HepG2 (cell line): ENCODE data around the gene L2HGDH. TPM values are rescaled to one million over a fixed set of nuclear protein-coding genes. Genes with fewer than 3 reads are reported as not detected.

Source experiments
- ATAC-seq: fragments of 200-7000 bp; cut with Tn5 transposase; 3 replicates; pipeline ENCODE4 v1.9.1; 2020; ENCODE audit warnings: mild to moderate bottlenecking, moderate library complexity
- BruUV-seq: library from RNA; stranded (reverse); fragments of 400-500 nt; replicated peaks from 2 replicates; lab custom pipeline; 2021; lab: Mats Ljungman, UMichigan
- CTCF ChIA-PET: fragments of 300-600 bp; formaldehyde crosslinking; extraction: SDS; loops from one replicate; lab custom pipeline; 2021; ENCODE audit warnings: low total read pairs, inconsistent platforms, low intra/inter-chr PET ratio; lab: Yijun Ruan, JAX
- POLR2A ChIA-PET: fragments of 350-600 bp; sonication (Branson Sonifier 250); formaldehyde crosslinking; loops from one replicate; lab custom pipeline; 2020; ENCODE audit warnings: antibody characterized with exemption, inconsistent platforms; lab: Yijun Ruan, JAX
- DNase-seq: peaks from one replicate; pipeline ENCODE4 v3.0.0-alpha.2; 2015; ENCODE audit warnings: low spot score
- FAIRE-seq: peaks from 3 replicates; lab custom pipeline; 2011; peaks lifted over from hg19 to GRCh38; lab: Jason Lieb, UNC
- H2AFZ ChIP-seq: one replicate; pipeline ENCODE4 v1.6.1; 2011; ENCODE audit warnings: low read length, inconsistent platforms
- H3K27ac ChIP-seq: fragments of 300-600 bp; 3 replicates; pipeline ENCODE4 v1.8.0; 2011; ENCODE audit warnings: mixed run types, mild to moderate bottlenecking, mixed read lengths, low read length, inconsistent platforms; ENCODE audit not compliant: insufficient read depth; ENCODE audit errors: extremely low read length
- H3K27me3 ChIP-seq, 2 experiments: fragments of 200-600 bp in 1 of 2; 2 replicates in 1 of 2; 3 replicates in 1 of 2; pipeline versions ENCODE4 v1.6.0 to v1.8.0; 2011; ENCODE audit warnings: low read length in 2 of 2, mild to moderate bottlenecking in 2 of 2, moderate library complexity in 2 of 2, inconsistent platforms in 1 of 2; ENCODE audit not compliant: insufficient read depth in 2 of 2, control insufficient read depth in 1 of 2
- H3K36me3 ChIP-seq, 2 experiments: fragments of 200-600 bp in 1 of 2; replicated peaks in 1 of 2; 2 replicates in 1 of 2; 3 replicates in 1 of 2; pipeline versions ENCODE4 v1.5.1 to v1.8.0; 2011; ENCODE audit warnings: low read length in 2 of 2, inconsistent platforms in 1 of 2; ENCODE audit not compliant: insufficient read depth in 2 of 2, control insufficient read depth in 1 of 2
- H3K4me1 ChIP-seq: 2 replicates; pipeline ENCODE4 v1.5.1; 2012; ENCODE audit warnings: low read length, inconsistent platforms; ENCODE audit not compliant: insufficient read depth
- H3K4me2 ChIP-seq: 2 replicates; pipeline ENCODE4 v1.6.0; 2011; ENCODE audit warnings: low read depth, low read length, inconsistent platforms
- H3K4me3 ChIP-seq, 3 experiments: fragments of 200-600 bp in 1 of 3; sonication (generic), shearing (Covaris generic) in 1 of 3; replicated peaks in 1 of 3; 2 replicates each; pipeline ENCODE4 v1.5.1; 2011 to 2016; ENCODE audit warnings: low read length in 3 of 3, inconsistent platforms in 2 of 3, low read depth in 2 of 3, mild to moderate bottlenecking in 2 of 3, control low read depth in 1 of 3, mixed read lengths in 1 of 3; ENCODE audit not compliant: insufficient read depth in 1 of 3
- H3K79me2 ChIP-seq: one replicate; pipeline ENCODE4 v1.6.1; 2011; ENCODE audit warnings: low read length, inconsistent platforms; ENCODE audit not compliant: insufficient read depth
- H3K9ac ChIP-seq: 2 replicates; pipeline ENCODE4 v1.6.0; 2011; ENCODE audit warnings: mild to moderate bottlenecking, low read depth, low read length, inconsistent platforms; ENCODE audit not compliant: insufficient read depth
- H3K9me3 ChIP-seq: 2 replicates; pipeline ENCODE4 v1.5.1; 2012; ENCODE audit warnings: mild to moderate bottlenecking, low read length
- H4K20me1 ChIP-seq: 2 replicates; pipeline ENCODE4 v1.6.0; 2011; ENCODE audit warnings: inconsistent platforms, mild to moderate bottlenecking, low read length, moderate library complexity; ENCODE audit not compliant: insufficient read depth
- FOXO1 ChIP-seq: sonication (generic); formaldehyde crosslinking; IDR thresholded peaks from 2 replicates; pipeline ENCODE4 v1.4.0; 2020; ENCODE audit warnings: missing genetic modification reagents
- MED1 ChIP-seq: sonication (generic); formaldehyde crosslinking; IDR thresholded peaks from 2 replicates; pipeline ENCODE4 v1.4.0; 2020; ENCODE audit warnings: missing genetic modification reagents
- MTA1 ChIP-seq: sonication (generic); formaldehyde crosslinking; IDR thresholded peaks from 2 replicates; pipeline ENCODE4 v1.4.0; 2020; ENCODE audit warnings: missing genetic modification reagents, mild to moderate bottlenecking, borderline replicate concordance
- PRMT3 ChIP-seq: sonication (generic); formaldehyde crosslinking; IDR thresholded peaks from 2 replicates; pipeline ENCODE4 v1.8.1; 2022; ENCODE audit warnings: low read depth, mild to moderate bottlenecking, moderate library complexity, missing genetic modification reagents, borderline replicate concordance
- RXRA ChIP-seq: sonication (generic); formaldehyde crosslinking; IDR thresholded peaks from 2 replicates; pipeline ENCODE4 v1.5.1; 2020; ENCODE audit warnings: missing genetic modification reagents
- SP140L ChIP-seq: sonication (generic); formaldehyde crosslinking; IDR thresholded peaks from 2 replicates; pipeline ENCODE4 v1.4.0; 2020; ENCODE audit warnings: missing genetic modification reagents, borderline replicate concordance
- THYN1 ChIP-seq: sonication (generic); formaldehyde crosslinking; IDR thresholded peaks from 2 replicates; pipeline ENCODE4 v1.8.1; 2023; ENCODE audit warnings: low read depth, mild to moderate bottlenecking, moderate library complexity, missing genetic modification reagents, borderline replicate concordance
- TRIM24 ChIP-seq: sonication (generic); formaldehyde crosslinking; IDR thresholded peaks from 2 replicates; pipeline ENCODE4 v1.8.0; 2022; ENCODE audit warnings: mild to moderate bottlenecking, missing genetic modification reagents
- ZEB1 ChIP-seq: IDR thresholded peaks from 2 replicates; pipeline ENCODE4 v1.6.1; 2012; ENCODE audit warnings: mild to moderate bottlenecking, low read depth, inconsistent platforms; ENCODE audit not compliant: insufficient replicate concordance
- ZFP82 ChIP-seq: sonication (generic); formaldehyde crosslinking; IDR thresholded peaks from 2 replicates; pipeline ENCODE4 v1.5.1; 2020; ENCODE audit warnings: mild to moderate bottlenecking, missing genetic modification reagents, borderline replicate concordance
- ZNF225 ChIP-seq: sonication (generic); formaldehyde crosslinking; IDR thresholded peaks from 2 replicates; pipeline ENCODE4 v1.4.0; 2020; ENCODE audit warnings: mild to moderate bottlenecking, missing genetic modification reagents
- ZNF446 ChIP-seq: sonication (generic); formaldehyde crosslinking; IDR thresholded peaks from 2 replicates; pipeline ENCODE4 v1.5.0; 2020; ENCODE audit warnings: mild to moderate bottlenecking, missing genetic modification reagents
- ZNF790 ChIP-seq: sonication (generic); formaldehyde crosslinking; IDR thresholded peaks from 2 replicates; pipeline ENCODE4 v1.8.0; 2022; ENCODE audit warnings: missing genetic modification reagents, mild to moderate bottlenecking, borderline replicate concordance
- WGBS: methylation state at CpG from one replicate; pipeline ENCODE4 v1.1.6; 2017; ENCODE audit warnings: low lambda C conversion rate; 5-methylcytosine and 5-hydroxymethylcytosine counted together
- in situ Hi-C: cut with HindIII; loops from 2 replicates; pipeline ENCODE4 v1.10.0; 2017; ENCODE audit warnings: low pct_unique_long_range_greater_than_20kb; ENCODE audit not compliant: extremely low pct_ligation_motif_present
- intact Hi-C: fragments of 100-400 bp; cut with micrococcal nuclease; formaldehyde crosslinking; loops from one replicate; pipeline ENCODE4 v1.10.0; 2022; ENCODE audit not compliant: unreplicated experiment
- polyA plus RNA-seq, 8 experiments: library from polyadenylated mRNA; depleted of rRNA in 3 of 8; stranded (reverse) in 7 of 8; unstranded in 1 of 8; fragments of >200 nt; fragmentation: Illumina TruSeq in 4 of 8; extraction: Trizol in 4 of 8; gene quantifications; 2 replicates each; pipeline versions ENCODE4 v1.2.1 to v1.2.3, GENCODE V29; 2011 to 2016; ENCODE audit warnings: low read depth in 4 of 8, missing spikeins in 1 of 8, mixed read lengths in 1 of 8; ENCODE audit not compliant: insufficient read depth in 1 of 8
- total RNA-seq, 5 experiments: library from RNA; depleted of rRNA; stranded (reverse); fragments of >200 nt; fragmentation: Illumina TruSeq; extraction: Trizol; gene quantifications; 2 replicates each; pipeline ENCODE4 v1.2.3, GENCODE V29; 2016; ENCODE audit warnings: low read depth in 1 of 5
- TF ChIP-seq, protein P1 (sequence below): sonication (generic); formaldehyde crosslinking; IDR thresholded peaks from 2 replicates; pipeline ENCODE4 v1.8.1; 2023; ENCODE audit warnings: mild to moderate bottlenecking, missing genetic modification reagents
- TF ChIP-seq, protein P2 (sequence below): sonication (generic); formaldehyde crosslinking; IDR thresholded peaks from 2 replicates; pipeline ENCODE4 v1.8.1; 2023; ENCODE audit warnings: missing genetic modification reagents, inconsistent platforms, borderline replicate concordance
- TF ChIP-seq, protein P3 (sequence below): sonication (generic); formaldehyde crosslinking; IDR thresholded peaks from 2 replicates; pipeline ENCODE4 v1.4.0; 2020; ENCODE audit warnings: missing genetic modification reagents, mild to moderate bottlenecking, borderline replicate concordance
- TF ChIP-seq, protein P4 (sequence below): sonication (generic); formaldehyde crosslinking; IDR thresholded peaks from 2 replicates; pipeline ENCODE4 v1.4.0; 2020; ENCODE audit warnings: missing genetic modification reagents, borderline replicate concordance

L2HGDH gene
- total and polyA plus RNA-seq, 2 of the 13 experiments (the other 11 are each of a cell fraction or from before 2014, with no cell fraction given), result 3.3 to 5.0 TPM

DNA sequence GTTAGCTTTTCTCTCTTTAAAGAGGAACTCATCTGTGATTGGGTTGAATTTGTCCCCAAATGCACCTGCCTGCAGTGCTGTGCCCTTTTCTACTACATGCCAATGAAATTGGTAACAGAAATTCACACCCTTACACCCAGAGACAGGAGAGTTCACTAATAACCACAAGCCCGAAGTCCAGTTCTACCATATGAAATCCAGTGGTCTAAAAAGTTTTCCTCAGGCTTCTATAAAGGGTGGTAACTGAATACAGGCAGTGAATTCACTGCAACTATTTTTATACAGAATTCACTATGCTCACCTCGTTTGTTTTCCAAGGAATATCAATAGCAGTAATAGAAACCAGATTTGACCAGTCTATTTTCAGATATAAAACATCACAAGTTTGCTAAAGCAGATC, 49.2 kb downstream of the L2HGDH start:
- BruUV-seq, result no TSS peak
- Histone ChIP-seq H3K27me3 (no peaks in the 10 kb centered on the region), H3K27ac (no peak overlapping the region), H3K9me3 (no peaks in the 10 kb centered on the region), H2AFZ (no peak overlapping the region), H3K4me1 (no peaks in the 10 kb centered on the region), H3K36me3 (0 out of 5 replicates have a peak, but pooled peaks cover 0 to 2% of the 10 kb centered on the region in 2 experiments), H3K79me2 (no peaks in the 10 kb centered on the region), H3K4me2 (no peak overlapping the region), H4K20me1 (no peaks in the 10 kb centered on the region), H3K9ac (no peak overlapping the region), H3K4me3 (no peak overlapping the region)
- no peak for DNase-seq
- in situ Hi-C loops, result no loop called here
- intact Hi-C loops, result no loop called here
- ATAC-seq, result no peak
- ChIA-PET POLR2A (no interaction called here), CTCF (no interaction called here)
- no peak for FAIRE-seq
- WGBS, result 58% methylated on average over 2 of the region's 2 CpGs
- TF ChIP-seq ZNF790, result no peak
- no peak for TF ChIP-seq PRMT3 (CRISPR knock-in tag)
- TF ChIP-seq, protein P1, sequence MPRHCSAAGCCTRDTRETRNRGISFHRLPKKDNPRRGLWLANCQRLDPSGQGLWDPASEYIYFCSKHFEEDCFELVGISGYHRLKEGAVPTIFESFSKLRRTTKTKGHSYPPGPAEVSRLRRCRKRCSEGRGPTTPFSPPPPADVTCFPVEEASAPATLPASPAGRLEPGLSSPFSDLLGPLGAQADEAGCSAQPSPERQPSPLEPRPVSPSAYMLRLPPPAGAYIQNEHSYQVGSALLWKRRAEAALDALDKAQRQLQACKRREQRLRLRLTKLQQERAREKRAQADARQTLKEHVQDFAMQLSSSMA, result no peak
- TF ChIP-seq, protein P2, sequence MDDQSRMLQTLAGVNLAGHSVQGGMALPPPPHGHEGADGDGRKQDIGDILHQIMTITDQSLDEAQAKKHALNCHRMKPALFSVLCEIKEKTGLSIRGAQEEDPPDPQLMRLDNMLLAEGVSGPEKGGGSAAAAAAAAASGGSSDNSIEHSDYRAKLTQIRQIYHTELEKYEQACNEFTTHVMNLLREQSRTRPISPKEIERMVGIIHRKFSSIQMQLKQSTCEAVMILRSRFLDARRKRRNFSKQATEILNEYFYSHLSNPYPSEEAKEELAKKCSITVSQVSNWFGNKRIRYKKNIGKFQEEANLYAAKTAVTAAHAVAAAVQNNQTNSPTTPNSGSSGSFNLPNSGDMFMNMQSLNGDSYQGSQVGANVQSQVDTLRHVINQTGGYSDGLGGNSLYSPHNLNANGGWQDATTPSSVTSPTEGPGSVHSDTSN, result no peak
- TF ChIP-seq, protein P3, sequence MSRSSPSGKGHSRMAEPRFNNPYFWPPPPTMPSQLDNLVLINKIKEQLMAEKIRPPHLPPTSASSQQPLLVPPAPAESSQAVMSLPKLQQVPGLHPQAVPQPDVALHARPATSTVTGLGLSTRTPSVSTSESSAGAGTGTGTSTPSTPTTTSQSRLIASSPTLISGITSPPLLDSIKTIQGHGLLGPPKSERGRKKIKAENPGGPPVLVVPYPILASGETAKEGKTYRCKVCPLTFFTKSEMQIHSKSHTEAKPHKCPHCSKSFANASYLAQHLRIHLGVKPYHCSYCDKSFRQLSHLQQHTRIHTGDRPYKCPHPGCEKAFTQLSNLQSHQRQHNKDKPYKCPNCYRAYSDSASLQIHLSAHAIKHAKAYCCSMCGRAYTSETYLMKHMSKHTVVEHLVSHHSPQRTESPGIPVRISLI, result no peak
- TF ChIP-seq MED1 (CRISPR knock-in tag), result no peak
- TF ChIP-seq THYN1 (CRISPR knock-in tag), result no peak
- TF ChIP-seq MTA1 (CRISPR knock-in tag), result no peak
- TF ChIP-seq, protein P4, sequence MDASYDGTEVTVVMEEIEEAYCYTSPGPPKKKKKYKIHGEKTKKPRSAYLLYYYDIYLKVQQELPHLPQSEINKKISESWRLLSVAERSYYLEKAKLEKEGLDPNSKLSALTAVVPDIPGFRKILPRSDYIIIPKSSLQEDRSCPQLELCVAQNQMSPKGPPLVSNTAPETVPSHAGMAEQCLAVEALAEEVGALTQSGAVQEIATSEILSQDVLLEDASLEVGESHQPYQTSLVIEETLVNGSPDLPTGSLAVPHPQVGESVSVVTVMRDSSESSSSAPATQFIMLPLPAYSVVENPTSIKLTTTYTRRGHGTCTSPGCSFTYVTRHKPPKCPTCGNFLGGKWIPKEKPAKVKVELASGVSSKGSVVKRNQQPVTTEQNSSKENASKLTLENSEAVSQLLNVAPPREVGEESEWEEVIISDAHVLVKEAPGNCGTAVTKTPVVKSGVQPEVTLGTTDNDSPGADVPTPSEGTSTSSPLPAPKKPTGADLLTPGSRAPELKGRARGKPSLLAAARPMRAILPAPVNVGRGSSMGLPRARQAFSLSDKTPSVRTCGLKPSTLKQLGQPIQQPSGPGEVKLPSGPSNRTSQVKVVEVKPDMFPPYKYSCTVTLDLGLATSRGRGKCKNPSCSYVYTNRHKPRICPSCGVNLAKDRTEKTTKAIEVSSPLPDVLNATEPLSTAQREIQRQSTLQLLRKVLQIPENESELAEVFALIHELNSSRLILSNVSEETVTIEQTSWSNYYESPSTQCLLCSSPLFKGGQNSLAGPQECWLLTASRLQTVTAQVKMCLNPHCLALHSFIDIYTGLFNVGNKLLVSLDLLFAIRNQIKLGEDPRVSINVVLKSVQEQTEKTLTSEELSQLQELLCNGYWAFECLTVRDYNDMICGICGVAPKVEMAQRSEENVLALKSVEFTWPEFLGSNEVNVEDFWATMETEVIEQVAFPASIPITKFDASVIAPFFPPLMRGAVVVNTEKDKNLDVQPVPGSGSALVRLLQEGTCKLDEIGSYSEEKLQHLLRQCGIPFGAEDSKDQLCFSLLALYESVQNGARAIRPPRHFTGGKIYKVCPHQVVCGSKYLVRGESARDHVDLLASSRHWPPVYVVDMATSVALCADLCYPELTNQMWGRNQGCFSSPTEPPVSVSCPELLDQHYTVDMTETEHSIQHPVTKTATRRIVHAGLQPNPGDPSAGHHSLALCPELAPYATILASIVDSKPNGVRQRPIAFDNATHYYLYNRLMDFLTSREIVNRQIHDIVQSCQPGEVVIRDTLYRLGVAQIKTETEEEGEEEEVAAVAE (CRISPR knock-in tag), result no peak
- no peak for TF ChIP-seq ZEB1
- no peak for TF ChIP-seq FOXO1
- no peak for TF ChIP-seq TRIM24 (CRISPR knock-in tag)
- TF ChIP-seq ZNF446, result no peak
- no peak for TF ChIP-seq ZFP82
- no peak for TF ChIP-seq RXRA
- TF ChIP-seq ZNF225, result no peak
- no peak for TF ChIP-seq SP140L
